PC-9 (cell line): ENCODE measurements around the gene BMF. TPM values are rescaled to one million over a fixed set of nuclear protein-coding genes. Genes with fewer than 3 reads are reported as not detected.

Experiments
- BruUV-seq: library from RNA; stranded (reverse); fragments of 400-500 nt; replicated peaks from 2 replicates; lab custom pipeline; 2021; lab: Mats Ljungman, UMichigan
- CTCF ChIA-PET: fragments of 300-600 bp; sonication (Branson Sonifier 250); formaldehyde crosslinking; loops from one replicate; lab custom pipeline; 2022; ENCODE audit warnings: antibody characterized with exemption; lab: Charles Lee
- POLR2A ChIA-PET: fragments of 300-600 bp; sonication (Branson Sonifier 250); formaldehyde crosslinking; loops from one replicate; lab custom pipeline; 2022; ENCODE audit warnings: antibody characterized with exemption; ENCODE audit not compliant: unreplicated experiment; lab: Charles Lee
- DNase-seq, 2 experiments: peaks; one replicate each; pipeline versions ENCODE4 v3.0.0 to v3.0.0-alpha.2; 2015 to 2022; ENCODE audit warnings: mixed read lengths in 1 of 2
- H2AFZ ChIP-seq: fragments of 200-600 bp; sonication (generic); 2 replicates; pipeline ENCODE4 v1.8.1; 2017; ENCODE audit warnings: antibody characterized with exemption
- H3F3A ChIP-seq: fragments of 200-600 bp; sonication (generic); 2 replicates; pipeline ENCODE4 v1.8.1; 2017; ENCODE audit warnings: antibody characterized with exemption, mild to moderate bottlenecking, low read depth; ENCODE audit not compliant: insufficient read depth
- H3K27ac ChIP-seq: fragments of 200-600 bp; sonication (generic); 2 replicates; pipeline ENCODE4 v1.6.1; 2016; ENCODE audit warnings: mixed run types
- H3K27me3 ChIP-seq: fragments of 200-600 bp; sonication (generic); 2 replicates; pipeline ENCODE4 v1.6.1; 2016; ENCODE audit warnings: low read depth, mixed run types; ENCODE audit not compliant: insufficient read depth
- H3K36me3 ChIP-seq: fragments of 200-600 bp; sonication (generic); 2 replicates; pipeline ENCODE4 v1.6.1; 2016; ENCODE audit warnings: low read depth, mixed run types
- H3K4me1 ChIP-seq: fragments of 200-600 bp; sonication (generic); replicated peaks from 2 replicates; pipeline ENCODE4 v1.6.1; 2016; ENCODE audit warnings: mixed run types; ENCODE audit not compliant: insufficient read depth
- H3K4me2 ChIP-seq: fragments of 200-600 bp; sonication (generic); 2 replicates; pipeline ENCODE4 v1.6.1; 2017; ENCODE audit warnings: mixed run types
- H3K4me3 ChIP-seq: fragments of 200-600 bp; sonication (generic); 2 replicates; pipeline ENCODE4 v1.6.1; 2016; ENCODE audit warnings: mixed run types
- H3K79me2 ChIP-seq: fragments of 200-600 bp; sonication (generic); 2 replicates; pipeline ENCODE4 v1.6.1; 2017; ENCODE audit warnings: low read depth, mixed run types
- H3K9me2 ChIP-seq: fragments of 200-600 bp; sonication (generic); 2 replicates; pipeline ENCODE4 v1.8.1; 2017; ENCODE audit warnings: mild to moderate bottlenecking; ENCODE audit not compliant: insufficient read depth
- H3K9me3 ChIP-seq: fragments of 200-600 bp; sonication (generic); 2 replicates; pipeline ENCODE4 v1.8.1; 2016; ENCODE audit warnings: low read depth; ENCODE audit not compliant: insufficient read depth
- H4K20me1 ChIP-seq: fragments of 200-600 bp; sonication (generic); 2 replicates; pipeline ENCODE4 v1.8.1; 2017; ENCODE audit not compliant: insufficient read depth
- CTCF ChIP-seq: fragments of 200-600 bp; sonication (generic); conservative IDR thresholded peaks from 2 replicates; pipeline ENCODE4 v1.6.1; 2017; ENCODE audit warnings: mixed run types, antibody characterized with exemption, mild to moderate bottlenecking, moderate library complexity
- EZH2 ChIP-seq: fragments of 200-600 bp; sonication (generic); IDR thresholded peaks from 2 replicates; pipeline ENCODE4 v1.8.0; 2017; ENCODE audit warnings: antibody characterized with exemption, low read depth
- intact Hi-C: fragments of 100-400 bp; cut with micrococcal nuclease; formaldehyde crosslinking; loops from one replicate; pipeline ENCODE4 v1.10.0; 2022; ENCODE audit not compliant: unreplicated experiment
- total RNA-seq: library from RNA; stranded (reverse); gene quantifications from 2 replicates; pipeline ENCODE4 v1.2.3, GENCODE V29; 2021

The BMF gene
- total RNA-seq, 1 experiment from 2014 or later: 11.0 TPM

- no peaks in the 10 kb centered on the region for H3K9me3 ChIP-seq
- H3K79me2 ChIP-seq: no peaks in the 10 kb centered on the region
- no peak overlapping the region for H3K4me2 ChIP-seq
- DNase-seq: no peak
- H3K27me3 ChIP-seq: no peaks in the 10 kb centered on the region
- peaks cover 52% of the 10 kb centered on the region for H3F3A ChIP-seq
- no peaks in the 10 kb centered on the region for H3K36me3 ChIP-seq
- no peaks in the 10 kb centered on the region for H4K20me1 ChIP-seq
- no peak overlapping the region for H3K27ac ChIP-seq
- no peak overlapping the region for H3K4me3 ChIP-seq
- intact Hi-C loops: no loop called here
- no peaks in the 10 kb centered on the region for H3K9me2 ChIP-seq
- TF ChIP-seq EZH2 (no peak), CTCF (no peak)
- H3K4me1 ChIP-seq: peaks cover 74% of the 10 kb centered on the region
- ChIA-PET CTCF (interaction anchor here (1.2 kb wide), 1 partner anchor 56 kb away, joined by 3 read pairs; no protein-coding TSS in a partner anchor), POLR2A (no interaction called here)
- no peak overlapping the region for H2AFZ ChIP-seq
- BruUV-seq: no TSS peak
These were observed 57.8 kb downstream of the BMF start for GRCh38 chr15:40050788-40051470.

GRCh38 chr15:40048926-40049475 lies 59.7 kb downstream of the BMF start:
- no peak overlapping the region for H2AFZ ChIP-seq
- no peaks in the 10 kb centered on the region for H4K20me1 ChIP-seq
- H3K9me2 ChIP-seq: no peaks in the 10 kb centered on the region
- no TSS peak for BruUV-seq
- TF ChIP-seq EZH2 (no peak), CTCF (no peak)
- H3K27me3 ChIP-seq: no peaks in the 10 kb centered on the region
- CTCF ChIA-PET: interaction anchor here (4.4 kb wide), 1 partner anchor 56 kb away, joined by 67 read pairs; no protein-coding TSS in a partner anchor
- H3K9me3 ChIP-seq: no peaks in the 10 kb centered on the region
- DNase-seq: no peak
- no peak overlapping the region for H3K4me2 ChIP-seq
- intact Hi-C loops: no loop called here
- H3K36me3 ChIP-seq: no peaks in the 10 kb centered on the region
- no peak overlapping the region for H3K27ac ChIP-seq
- no peaks in the 10 kb centered on the region for H3K79me2 ChIP-seq
- POLR2A ChIA-PET: no interaction called here
- H3K4me1 ChIP-seq: peaks cover 69% of the 10 kb centered on the region
- no peak overlapping the region for H3K4me3 ChIP-seq
- H3F3A ChIP-seq: peaks cover 37% of the 10 kb centered on the region

GRCh38 chr15:40048211-40048792 lies 60.4 kb downstream of the BMF start:
- Histone ChIP-seq H2AFZ (0 out of 2 replicates have a peak overlapping the region, but pooled peaks have one; percentile 21), H3F3A (peaks cover 32% of the 10 kb centered on the region), H3K9me3 (no peaks in the 10 kb centered on the region), H3K4me1 (peaks cover 62% of the 10 kb centered on the region), H4K20me1 (no peaks in the 10 kb centered on the region), H3K9me2 (no peaks in the 10 kb centered on the region), H3K4me2 (peak overlapping the region; percentile 61), H3K79me2 (no peaks in the 10 kb centered on the region), H3K36me3 (no peaks in the 10 kb centered on the region), H3K27ac (peak overlapping the region; percentile 94), H3K4me3 (no peak overlapping the region), H3K27me3 (no peaks in the 10 kb centered on the region)
- TF ChIP-seq CTCF (no peak), EZH2 (no peak)
- CTCF ChIA-PET: interaction anchor here (1.1 to 4.4 kb wide), 2 partner anchors 57 to 169 kb away, joined by 3 to 67 read pairs; no protein-coding TSS in a partner anchor
- intact Hi-C loops: no loop called here
- no peak for DNase-seq
- BruUV-seq: no TSS peak
- POLR2A ChIA-PET: interaction anchor here (0.7 kb wide), 1 partner anchor 1308 kb away, joined by 3 read pairs; no protein-coding TSS in a partner anchor
